HCT116 (cell line): ENCODE measurements around the gene PPP1R14B. TPM values are rescaled to one million over a fixed set of nuclear protein-coding genes. Genes with fewer than 3 reads are reported as not detected.
A peak's percentile ranks its signal among the peaks of the same experiment; 100 is the strongest.

Experiments used
- ATAC-seq: fragments of 200-7000 bp; cut with Tn5 transposase; 2 replicates; pipeline ENCODE4 v1.9.1; 2020; ENCODE audit warnings: mild to moderate bottlenecking, moderate library complexity
- BruUV-seq: library from RNA; stranded (reverse); fragments of 400-500 nt; replicated peaks from 2 replicates; lab custom pipeline; 2021; lab: Mats Ljungman, UMichigan
- CTCF ChIA-PET: fragments of 300-600 bp; sonication (Branson Sonifier 250); formaldehyde crosslinking; loops from one replicate; lab custom pipeline; 2021; ENCODE audit warnings: antibody characterized with exemption; lab: Charles Lee
- POLR2A ChIA-PET: fragments of 300-600, 350-600 bp; sonication (Branson Sonifier 250); formaldehyde crosslinking; loops from one replicate; lab custom pipeline; 2021; ENCODE audit warnings: antibody characterized with exemption; lab: Charles Lee
- RAD21 ChIA-PET, 2 experiments: fragments of 300-600 bp; sonication (Branson Sonifier 250); formaldehyde crosslinking; loops; one replicate each; lab custom pipeline; 2023; ENCODE audit warnings: low total read pairs in 2 of 2; ENCODE audit not compliant: uncharacterized antibody in 2 of 2, unreplicated experiment in 2 of 2, low non-redundant PET in 1 of 2; lab: Charles Lee
- DNase-seq: peaks from one replicate; pipeline ENCODE4 v3.0.0-alpha.2; 2010; ENCODE audit warnings: low read depth, low spot score
- H2AFZ ChIP-seq: fragments of 200-600 bp; shearing (Covaris generic), sonication (generic); 2 replicates; pipeline ENCODE4 v1.6.1; 2017; ENCODE audit warnings: low read depth, mixed run types, mixed read lengths, antibody characterized with exemption, low read length; ENCODE audit not compliant: poor library complexity, severe bottlenecking
- H3K27ac ChIP-seq: 2 replicates; pipeline ENCODE4 v1.5.1; 2012; ENCODE audit warnings: low read depth, low read length
- H3K27me3 ChIP-seq: fragments of 200-600 bp; sonication (generic); 2 replicates; pipeline ENCODE4 v1.6.1; 2016; ENCODE audit warnings: mixed run types, low read length, mixed read lengths; ENCODE audit not compliant: insufficient read depth
- H3K36me3 ChIP-seq, 2 experiments: fragments of 200-500 bp in 1 of 2; fragments of 200-600 bp in 1 of 2; sonication (Bioruptor generic) in 1 of 2; sonication (generic) in 1 of 2; 2 replicates each; pipeline versions ENCODE4 v1.5.1 to v1.6.1; 2014 to 2016; ENCODE audit warnings: low read length in 2 of 2, inconsistent platforms in 1 of 2, mixed read lengths in 1 of 2, mixed run types in 1 of 2; ENCODE audit not compliant: insufficient read depth in 2 of 2, control insufficient read depth in 1 of 2
- H3K4me1 ChIP-seq, 2 experiments: fragments of 200-600 bp in 1 of 2; sonication (generic) in 1 of 2; 2 replicates each; pipeline versions ENCODE4 v1.5.1 to v1.6.1; 2012 to 2017; ENCODE audit warnings: low read length in 2 of 2, inconsistent platforms in 1 of 2, mild to moderate bottlenecking in 1 of 2, mixed read lengths in 1 of 2, mixed run types in 1 of 2, moderate library complexity in 1 of 2; ENCODE audit not compliant: insufficient read depth in 2 of 2, control insufficient read depth in 1 of 2
- H3K4me2 ChIP-seq: fragments of 200-600 bp; sonication (generic); 2 replicates; pipeline ENCODE4 v1.6.1; 2017; ENCODE audit warnings: mixed run types, low read length, mixed read lengths
- H3K4me3 ChIP-seq, 2 experiments: fragments of 200-600 bp in 1 of 2; sonication (generic) in 1 of 2; replicated peaks in 1 of 2; 2 replicates each; pipeline ENCODE4 v1.5.1; 2011 to 2016; ENCODE audit warnings: low read length in 2 of 2, control low read depth in 1 of 2, low read depth in 1 of 2, mild to moderate bottlenecking in 1 of 2, mixed read lengths in 1 of 2, mixed run types in 1 of 2
- H3K79me2 ChIP-seq: fragments of 200-600 bp; sonication (generic); 2 replicates; pipeline ENCODE4 v1.6.1; 2017; ENCODE audit warnings: mild to moderate bottlenecking, mixed run types, low read length, moderate library complexity, mixed read lengths; ENCODE audit not compliant: insufficient read depth
- H3K9ac ChIP-seq: fragments of 200-600 bp; sonication (generic); 2 replicates; pipeline ENCODE4 v1.6.1; 2016; ENCODE audit warnings: low read length, mixed read lengths
- H3K9me2 ChIP-seq: fragments of 200-600 bp; sonication (generic), shearing (Covaris generic); 2 replicates; pipeline ENCODE4 v1.6.1; 2017; ENCODE audit warnings: mixed run types, mild to moderate bottlenecking, moderate library complexity; ENCODE audit not compliant: insufficient read depth
- H3K9me3 ChIP-seq, 2 experiments: fragments of 200-500 bp in 1 of 2; fragments of 200-600 bp in 1 of 2; sonication (Bioruptor generic) in 1 of 2; sonication (generic) in 1 of 2; 2 replicates each; pipeline ENCODE4 v1.6.1; 2014 to 2017; ENCODE audit warnings: low read length in 2 of 2, mixed read lengths in 2 of 2, inconsistent platforms in 1 of 2, low read depth in 1 of 2, mild to moderate bottlenecking in 1 of 2, mixed run types in 1 of 2, moderate library complexity in 1 of 2; ENCODE audit not compliant: control insufficient read depth in 1 of 2, insufficient read depth in 1 of 2
- H4K20me1 ChIP-seq: fragments of 200-600 bp; sonication (generic), shearing (Covaris generic); 2 replicates; pipeline ENCODE4 v1.6.1; 2017; ENCODE audit warnings: mixed run types, mild to moderate bottlenecking, moderate library complexity; ENCODE audit not compliant: insufficient read depth
- CEBPB ChIP-seq: IDR thresholded peaks from 2 replicates; pipeline ENCODE4 v1.6.1; 2012; ENCODE audit warnings: low read depth
- EZH2 ChIP-seq: fragments of 200-600 bp; sonication (generic); IDR thresholded peaks from 2 replicates; pipeline ENCODE4 v1.6.1; 2017; ENCODE audit warnings: antibody characterized with exemption, mixed run types
- FOSL1 ChIP-seq: IDR thresholded peaks from 2 replicates; pipeline ENCODE4 v1.6.1; 2012; ENCODE audit warnings: low read depth
- POLR2A ChIP-seq: IDR thresholded peaks from 2 replicates; pipeline ENCODE4 v1.7.0; 2011; ENCODE audit warnings: borderline replicate concordance; ENCODE audit not compliant: insufficient read depth, insufficient read length; ENCODE audit errors: extremely low read depth
- POLR2AphosphoS5 ChIP-seq: IDR thresholded peaks from 2 replicates; pipeline ENCODE4 v1.6.1; 2011; ENCODE audit warnings: mild to moderate bottlenecking, low read depth, low read length, moderate library complexity
- RAD21 ChIP-seq: IDR thresholded peaks from 2 replicates; pipeline ENCODE4 v1.6.1; 2012; ENCODE audit warnings: low read depth, mild to moderate bottlenecking
- SIN3A ChIP-seq: IDR thresholded peaks from 2 replicates; pipeline ENCODE4 v1.6.1; 2012; ENCODE audit warnings: low read depth
- intact Hi-C: fragments of 100-400 bp; cut with micrococcal nuclease; formaldehyde crosslinking; loops from 2 replicates; pipeline ENCODE4 v1.10.0; 2022
- total RNA-seq: library from RNA; stranded (reverse); gene quantifications from one replicate; pipeline ENCODE4 v1.2.1, GENCODE V29; 2021; ENCODE audit not compliant: unreplicated experiment
- TF ChIP-seq, protein P1 (sequence below): IDR thresholded peaks from 2 replicates; pipeline ENCODE4 v1.6.1; 2012
- TF ChIP-seq, protein P2 (sequence below): IDR thresholded peaks from 2 replicates; pipeline ENCODE4 v1.6.1; 2012; ENCODE audit warnings: low read depth

The PPP1R14B gene
- total RNA-seq, 1 experiment from 2014 or later, result 332 TPM

DNA sequence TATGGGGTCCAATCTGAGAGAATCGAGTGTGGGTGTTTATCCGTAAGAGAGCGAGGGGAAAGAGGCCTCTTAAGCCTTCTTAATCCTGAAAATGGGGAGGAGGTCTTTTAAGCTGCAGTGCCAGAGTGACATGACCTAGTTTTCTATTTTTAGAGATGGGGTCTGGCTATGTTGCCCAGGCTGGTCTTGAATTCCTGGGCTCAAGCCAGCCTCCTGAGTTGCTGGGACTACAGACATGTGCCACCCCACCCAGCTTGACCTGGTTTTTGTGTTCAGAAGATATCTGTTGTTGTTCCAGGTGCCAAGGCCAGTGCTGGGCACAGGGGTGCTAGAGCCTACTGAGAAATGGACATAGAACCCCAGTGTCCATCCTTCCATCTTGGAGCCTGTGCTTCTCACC lies 36.3 kb upstream of the PPP1R14B start:
- Histone ChIP-seq H4K20me1 (no peaks in the 10 kb centered on the region), H3K4me2 (peak overlapping the region; percentile 96; the same call in 1 of the 2 replicates), H3K4me1 (peaks cover 14 to 27% of the 10 kb centered on the region in 2 experiments), H3K4me3 (peak overlapping the region in 1 of 2 experiments; percentile 77; a peak in 2 of 4 replicates), H3K9ac (no peak overlapping the region), H3K79me2 (no peaks in the 10 kb centered on the region), H2AFZ (no peak overlapping the region), H3K27ac (no peak overlapping the region), H3K9me3 (no peaks in the 10 kb centered on the region), H3K36me3 (no peaks in the 10 kb centered on the region; a peak in 1 of 4 replicates), H3K9me2 (no peaks in the 10 kb centered on the region), H3K27me3 (no peaks in the 10 kb centered on the region)
- no peak for DNase-seq
- RAD21 ChIA-PET, result no interaction called here
- intact Hi-C loops, result no loop called here
- POLR2A ChIA-PET, result interaction anchor here (1.3 to 1.6 kb wide), 3 partner anchors 18 to 56 kb away, joined by 3 to 5 read pairs (median 4); partner anchors contain the start of gene NUDT22
- TF ChIP-seq SIN3A (no peak), EZH2 (no peak), CEBPB (no peak), RAD21 (no peak), POLR2A (no peak), POLR2AphosphoS5 (no peak), FOSL1 (no peak)
- TF ChIP-seq, protein P1, sequence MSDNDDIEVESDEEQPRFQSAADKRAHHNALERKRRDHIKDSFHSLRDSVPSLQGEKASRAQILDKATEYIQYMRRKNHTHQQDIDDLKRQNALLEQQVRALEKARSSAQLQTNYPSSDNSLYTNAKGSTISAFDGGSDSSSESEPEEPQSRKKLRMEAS, result no peak
- TF ChIP-seq, protein P2, sequence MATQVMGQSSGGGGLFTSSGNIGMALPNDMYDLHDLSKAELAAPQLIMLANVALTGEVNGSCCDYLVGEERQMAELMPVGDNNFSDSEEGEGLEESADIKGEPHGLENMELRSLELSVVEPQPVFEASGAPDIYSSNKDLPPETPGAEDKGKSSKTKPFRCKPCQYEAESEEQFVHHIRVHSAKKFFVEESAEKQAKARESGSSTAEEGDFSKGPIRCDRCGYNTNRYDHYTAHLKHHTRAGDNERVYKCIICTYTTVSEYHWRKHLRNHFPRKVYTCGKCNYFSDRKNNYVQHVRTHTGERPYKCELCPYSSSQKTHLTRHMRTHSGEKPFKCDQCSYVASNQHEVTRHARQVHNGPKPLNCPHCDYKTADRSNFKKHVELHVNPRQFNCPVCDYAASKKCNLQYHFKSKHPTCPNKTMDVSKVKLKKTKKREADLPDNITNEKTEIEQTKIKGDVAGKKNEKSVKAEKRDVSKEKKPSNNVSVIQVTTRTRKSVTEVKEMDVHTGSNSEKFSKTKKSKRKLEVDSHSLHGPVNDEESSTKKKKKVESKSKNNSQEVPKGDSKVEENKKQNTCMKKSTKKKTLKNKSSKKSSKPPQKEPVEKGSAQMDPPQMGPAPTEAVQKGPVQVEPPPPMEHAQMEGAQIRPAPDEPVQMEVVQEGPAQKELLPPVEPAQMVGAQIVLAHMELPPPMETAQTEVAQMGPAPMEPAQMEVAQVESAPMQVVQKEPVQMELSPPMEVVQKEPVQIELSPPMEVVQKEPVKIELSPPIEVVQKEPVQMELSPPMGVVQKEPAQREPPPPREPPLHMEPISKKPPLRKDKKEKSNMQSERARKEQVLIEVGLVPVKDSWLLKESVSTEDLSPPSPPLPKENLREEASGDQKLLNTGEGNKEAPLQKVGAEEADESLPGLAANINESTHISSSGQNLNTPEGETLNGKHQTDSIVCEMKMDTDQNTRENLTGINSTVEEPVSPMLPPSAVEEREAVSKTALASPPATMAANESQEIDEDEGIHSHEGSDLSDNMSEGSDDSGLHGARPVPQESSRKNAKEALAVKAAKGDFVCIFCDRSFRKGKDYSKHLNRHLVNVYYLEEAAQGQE, result no peak
- BruUV-seq, result no TSS peak
- ATAC-seq, result no peak
- CTCF ChIA-PET, result interaction anchor here (4.3 kb wide), 1 partner anchor 21 kb away, joined by 22 read pairs; the partner anchor contains the start of gene ESRRA
